Karpas-422 (cell line): ENCODE data around the gene TMC3. TPM values are rescaled to one million over a fixed set of nuclear protein-coding genes. Genes with fewer than 3 reads are reported as not detected.

Source experiments
- total RNA-seq: library from RNA; depleted of rRNA; stranded (reverse); fragments of >200 nt; shearing (Covaris generic); gene quantifications from 2 replicates; pipeline ENCODE4 v1.2.3, GENCODE V29; 2014; ENCODE audit warnings: low replicate concordance; rRNA removed

TMC3 gene
- total RNA-seq, 1 experiment from 2014 or later, result not detected

Other genes starting within 250 kb of the TMC3 start
- 0.11 TPM in 1 of 2 replicates, not detected in the other for gene CFAP161, start 239.9 kb downstream of the TMC3 start, total RNA-seq
- gene IL16, start 177.3 kb downstream of the TMC3 start, total RNA-seq, result 3.3 and 4.4 TPM in 2 replicates
- gene STARD5, start 50.1 kb downstream of the TMC3 start, total RNA-seq, result 0.22 and 0.87 TPM in 2 replicates